Mesothelial cell of epicardium (in vitro differentiated cells): ENCODE measurements around the gene CXXC5. TPM values are rescaled to one million over a fixed set of nuclear protein-coding genes. Genes with fewer than 3 reads are reported as not detected.
A peak's percentile ranks its signal among the peaks of the same experiment; 100 is the strongest.

Experiments used
- DNase-seq, 2 experiments: peaks; one replicate each; pipeline ENCODE4 v3.0.0; 2021; ENCODE audit warnings: low spot score in 2 of 2; ENCODE audit not compliant: unreplicated experiment in 2 of 2
- H3K27ac Mint-ChIP-seq: 2 replicates; pipeline ENCODE4 v1.8.0; 2021; ENCODE audit warnings: mixed read lengths
- H3K27me3 Mint-ChIP-seq: 2 replicates; pipeline ENCODE4 v1.8.0; 2021; ENCODE audit warnings: low read depth, mixed read lengths
- H3K36me3 Mint-ChIP-seq: 2 replicates; pipeline ENCODE4 v1.8.0; 2021; ENCODE audit warnings: mixed read lengths
- H3K4me1 Mint-ChIP-seq: 2 replicates; pipeline ENCODE4 v1.8.0; 2021; ENCODE audit warnings: mixed read lengths
- H3K4me3 Mint-ChIP-seq: 2 replicates; pipeline ENCODE4 v1.8.0; 2021; ENCODE audit warnings: mild to moderate bottlenecking, moderate library complexity, mixed read lengths
- H3K9me3 Mint-ChIP-seq: 2 replicates; pipeline ENCODE4 v1.8.0; 2021; ENCODE audit warnings: mixed read lengths
- total RNA-seq: library from RNA; stranded (reverse); gene quantifications from 3 replicates; pipeline ENCODE4 v1.2.1, GENCODE V29; 2021
- TF ChIP-seq, protein P1 (sequence below): fragments of 200-600 bp; sonication (generic); IDR thresholded peaks from one replicate; pipeline ENCODE4 v1.5.0; 2021; ENCODE audit warnings: antibody characterized with exemption; ENCODE audit not compliant: unreplicated experiment

CXXC5 gene
- total RNA-seq, 1 donor from 2014 or later: 37.4 TPM

DNA sequence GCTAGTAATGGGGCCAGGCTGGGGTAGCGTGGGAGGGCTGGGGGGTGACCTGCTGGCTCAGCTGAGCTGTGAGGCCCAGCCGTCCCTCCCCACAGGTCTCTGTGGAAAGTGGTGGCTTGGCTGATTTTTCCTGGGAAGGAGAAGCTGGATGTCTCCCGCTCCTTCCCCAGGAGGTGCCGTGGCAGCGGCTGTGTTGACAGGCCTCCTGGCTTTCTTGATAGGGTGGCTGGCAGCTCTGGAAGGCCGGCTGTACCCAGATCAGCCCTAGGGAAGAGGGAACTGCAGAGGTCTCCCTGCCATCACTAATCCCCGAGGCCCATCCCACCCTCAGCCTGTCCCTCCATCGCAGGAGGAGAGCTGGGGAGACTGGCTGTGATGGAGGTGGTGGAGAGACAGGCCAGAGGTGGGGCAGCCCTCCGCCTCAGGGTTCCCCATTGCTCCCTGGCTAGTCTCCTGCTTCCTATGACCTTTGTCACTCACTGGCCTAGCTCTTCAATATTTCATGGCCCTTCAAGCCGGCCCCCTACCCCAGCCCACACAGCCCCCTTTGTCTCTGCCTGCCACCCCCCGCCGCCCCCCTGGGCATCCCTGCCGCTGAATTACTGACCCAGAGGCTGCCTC, 6.8 kb downstream of the CXXC5 start:
- Mint-ChIP-seq H3K9me3 (no peaks in the 10 kb centered on the region), H3K27me3 (no peaks in the 10 kb centered on the region), H3K4me1 (peaks cover 87% of the 10 kb centered on the region), H3K4me3 (no peak overlapping the region), H3K36me3 (no peaks in the 10 kb centered on the region), H3K27ac (peak overlapping the region; percentile 92)
- DNase-seq: no peak
- TF ChIP-seq, protein P1, sequence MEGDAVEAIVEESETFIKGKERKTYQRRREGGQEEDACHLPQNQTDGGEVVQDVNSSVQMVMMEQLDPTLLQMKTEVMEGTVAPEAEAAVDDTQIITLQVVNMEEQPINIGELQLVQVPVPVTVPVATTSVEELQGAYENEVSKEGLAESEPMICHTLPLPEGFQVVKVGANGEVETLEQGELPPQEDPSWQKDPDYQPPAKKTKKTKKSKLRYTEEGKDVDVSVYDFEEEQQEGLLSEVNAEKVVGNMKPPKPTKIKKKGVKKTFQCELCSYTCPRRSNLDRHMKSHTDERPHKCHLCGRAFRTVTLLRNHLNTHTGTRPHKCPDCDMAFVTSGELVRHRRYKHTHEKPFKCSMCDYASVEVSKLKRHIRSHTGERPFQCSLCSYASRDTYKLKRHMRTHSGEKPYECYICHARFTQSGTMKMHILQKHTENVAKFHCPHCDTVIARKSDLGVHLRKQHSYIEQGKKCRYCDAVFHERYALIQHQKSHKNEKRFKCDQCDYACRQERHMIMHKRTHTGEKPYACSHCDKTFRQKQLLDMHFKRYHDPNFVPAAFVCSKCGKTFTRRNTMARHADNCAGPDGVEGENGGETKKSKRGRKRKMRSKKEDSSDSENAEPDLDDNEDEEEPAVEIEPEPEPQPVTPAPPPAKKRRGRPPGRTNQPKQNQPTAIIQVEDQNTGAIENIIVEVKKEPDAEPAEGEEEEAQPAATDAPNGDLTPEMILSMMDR: no peak

DNA sequence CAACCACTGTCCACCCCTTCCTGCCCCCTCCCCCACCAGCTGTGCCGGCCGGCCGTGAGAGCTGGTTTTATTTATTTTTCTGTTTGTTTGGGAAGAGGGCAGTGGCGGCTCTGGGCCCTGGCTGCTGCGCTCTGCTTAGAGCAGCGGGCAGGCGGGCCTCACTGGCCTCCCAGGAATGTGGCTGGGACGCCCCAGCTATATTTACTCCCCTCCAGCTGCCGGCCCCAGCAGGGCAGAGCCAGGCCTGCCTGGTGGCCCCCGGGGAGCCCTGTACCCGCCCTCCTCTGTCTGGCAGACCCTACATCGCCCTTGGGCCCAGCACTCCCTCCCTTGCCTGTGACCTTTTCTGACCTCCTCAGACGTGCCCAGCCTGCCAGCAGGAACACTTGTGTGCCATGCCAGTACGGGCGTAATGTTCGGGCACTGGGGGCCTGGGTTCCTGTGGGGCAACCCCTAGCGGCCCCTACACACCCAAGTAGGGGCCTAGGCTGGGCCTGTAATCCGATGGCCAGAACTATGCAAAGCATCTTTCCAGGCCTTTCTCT, 7.7 kb downstream of the CXXC5 start:
- H3K9me3 Mint-ChIP-seq: no peaks in the 10 kb centered on the region
- no peaks in the 10 kb centered on the region for H3K36me3 Mint-ChIP-seq
- TF ChIP-seq, protein P1: no peak
- H3K4me1 Mint-ChIP-seq: peaks cover 87% of the 10 kb centered on the region
- DNase-seq: no peak
- H3K27me3 Mint-ChIP-seq: no peaks in the 10 kb centered on the region
- peak overlapping the region; percentile 92 for H3K27ac Mint-ChIP-seq
- H3K4me3 Mint-ChIP-seq: peak overlapping the region; percentile 33

DNA sequence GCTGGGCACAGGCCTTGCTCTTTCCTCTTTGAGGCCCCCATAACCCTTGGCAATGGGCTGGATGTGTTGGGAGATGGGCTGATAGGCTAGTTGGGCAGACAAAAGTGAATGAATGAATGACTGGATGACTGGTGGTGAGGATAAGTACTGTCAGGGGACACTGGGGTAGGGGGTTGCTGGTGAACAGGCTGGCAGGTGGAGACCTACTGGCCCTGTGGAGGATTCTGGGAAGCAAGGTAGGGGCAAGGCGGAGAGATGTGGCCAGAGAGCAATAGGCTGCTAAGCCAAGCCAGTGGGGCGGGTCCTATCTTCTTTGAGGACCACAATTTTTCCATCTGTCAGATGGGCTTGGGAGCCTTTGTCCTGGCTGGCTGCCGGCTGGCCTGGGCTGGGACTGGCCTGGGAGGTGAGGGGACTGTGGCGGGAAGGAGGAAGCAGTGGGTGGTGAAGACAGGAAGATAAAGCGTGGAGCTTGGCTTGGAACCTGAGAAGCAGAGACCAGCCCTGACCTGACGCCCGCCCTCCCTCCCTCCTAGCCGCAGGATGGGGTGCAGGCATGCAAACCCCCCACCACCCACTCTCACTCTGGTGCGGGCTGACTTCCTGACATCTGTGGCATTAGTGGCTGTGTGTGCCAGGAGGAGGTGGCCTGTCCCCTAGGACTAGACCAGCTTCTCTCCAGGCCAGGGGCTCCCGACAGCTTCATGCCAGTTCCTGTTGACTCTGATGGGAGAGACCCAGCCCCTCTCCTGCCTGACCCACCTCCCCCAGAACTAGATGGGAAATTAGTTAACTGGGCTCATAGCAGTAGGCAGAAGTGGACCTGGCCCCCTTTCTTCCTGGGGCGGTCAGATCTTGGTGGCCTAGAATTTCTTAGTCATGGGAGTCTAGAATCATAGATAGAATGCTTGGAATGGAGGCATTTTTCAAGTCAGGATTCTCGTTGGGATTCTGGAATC, 9.5 kb downstream of the CXXC5 start:
- no peaks in the 10 kb centered on the region for H3K9me3 Mint-ChIP-seq
- H3K27me3 Mint-ChIP-seq: no peaks in the 10 kb centered on the region
- H3K36me3 Mint-ChIP-seq: no peaks in the 10 kb centered on the region
- TF ChIP-seq, protein P1: no peak
- H3K4me3 Mint-ChIP-seq: no peak overlapping the region
- H3K27ac Mint-ChIP-seq: peak overlapping the region; percentile 83
- peaks cover 77% of the 10 kb centered on the region for H3K4me1 Mint-ChIP-seq
- no peak for DNase-seq

DNA sequence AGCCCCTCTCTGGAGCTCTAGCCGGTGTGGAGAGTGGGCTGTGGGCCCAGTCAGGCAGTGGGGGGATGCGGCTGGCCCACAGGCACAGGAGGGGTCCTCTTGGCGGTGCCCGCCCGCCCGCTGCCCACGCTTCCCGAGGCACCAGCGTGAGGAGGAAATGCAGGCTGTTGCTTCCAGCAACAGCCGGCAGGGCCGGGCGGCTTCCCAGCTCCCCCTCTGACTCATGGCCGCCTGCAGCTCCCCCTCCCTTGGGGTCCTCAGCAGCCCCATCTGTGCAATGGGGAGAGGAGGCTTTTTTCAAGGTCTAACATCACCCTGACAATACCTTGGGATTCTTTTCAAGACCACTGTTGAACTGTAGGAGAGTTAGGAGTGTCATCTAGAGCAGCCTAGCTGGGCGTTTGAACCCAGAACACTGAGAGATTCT, 10.4 kb downstream of the CXXC5 start:
- Mint-ChIP-seq H3K4me1 (peaks cover 68% of the 10 kb centered on the region), H3K4me3 (no peak overlapping the region), H3K9me3 (no peaks in the 10 kb centered on the region)

DNA sequence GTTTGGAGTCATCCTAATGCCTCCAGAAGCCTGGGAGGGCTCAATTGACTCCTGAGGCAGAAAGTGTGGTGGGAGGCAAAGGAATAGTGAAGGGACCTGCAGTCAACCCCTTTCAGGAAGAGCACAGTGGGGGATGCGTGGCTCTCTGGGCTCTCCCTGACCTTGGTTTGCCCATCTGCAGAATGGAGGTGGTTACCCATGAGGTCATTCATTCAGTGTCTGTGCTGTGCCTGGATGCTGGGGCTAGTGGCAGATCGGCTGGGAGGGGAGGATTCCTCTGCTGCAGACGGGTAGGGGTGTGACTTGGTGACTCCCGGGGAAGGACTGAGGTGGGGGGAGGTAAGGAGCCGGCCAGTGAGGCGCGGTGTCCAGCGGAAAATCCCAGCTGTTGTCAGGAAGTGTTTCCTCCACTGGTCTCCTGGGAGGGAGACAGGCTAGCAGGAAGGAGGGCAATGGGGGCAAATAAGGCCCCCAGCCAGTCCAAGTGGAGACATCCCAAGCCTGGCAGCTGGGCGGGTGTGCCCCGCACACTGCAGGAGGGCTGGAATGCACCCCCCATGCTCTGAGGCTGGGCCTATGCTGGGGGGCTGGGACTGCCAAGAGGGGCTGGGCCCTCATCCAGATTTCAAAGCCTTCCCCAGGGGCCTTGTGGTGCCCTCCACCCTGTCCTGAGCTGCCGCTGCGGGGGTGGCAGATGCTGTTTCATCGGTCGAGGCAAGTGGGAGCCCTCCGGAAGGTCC, 10.9 kb downstream of the CXXC5 start:
- H3K9me3 Mint-ChIP-seq: no peaks in the 10 kb centered on the region

More for the DNA sequence above, 10.4 kb downstream of the CXXC5 start:
- no peak for DNase-seq
- TF ChIP-seq, protein P1: no peak
- Mint-ChIP-seq H3K27me3 (no peaks in the 10 kb centered on the region), H3K36me3 (no peaks in the 10 kb centered on the region), H3K27ac (peak overlapping the region; percentile 94)

More for the DNA sequence above, 10.9 kb downstream of the CXXC5 start:
- Mint-ChIP-seq H3K4me3 (peak overlapping the region; percentile 24), H3K27ac (peak overlapping the region; percentile 94), H3K36me3 (no peaks in the 10 kb centered on the region), H3K27me3 (no peaks in the 10 kb centered on the region), H3K4me1 (peaks cover 62% of the 10 kb centered on the region)
- TF ChIP-seq, protein P1: no peak
- no peak for DNase-seq
